Cardiac ventricle fibroblast (primary cell): ENCODE measurements around the gene GABRP. TPM values are rescaled to one million over a fixed set of nuclear protein-coding genes. Genes with fewer than 3 reads are reported as not detected.

Experiments
- total RNA-seq: library from RNA; depleted of rRNA; stranded (reverse); fragments of >200 nt; gene quantifications from 2 replicates; pipeline ENCODE4 v1.2.3, GENCODE V29; 2015

Gene GABRP, protein sequence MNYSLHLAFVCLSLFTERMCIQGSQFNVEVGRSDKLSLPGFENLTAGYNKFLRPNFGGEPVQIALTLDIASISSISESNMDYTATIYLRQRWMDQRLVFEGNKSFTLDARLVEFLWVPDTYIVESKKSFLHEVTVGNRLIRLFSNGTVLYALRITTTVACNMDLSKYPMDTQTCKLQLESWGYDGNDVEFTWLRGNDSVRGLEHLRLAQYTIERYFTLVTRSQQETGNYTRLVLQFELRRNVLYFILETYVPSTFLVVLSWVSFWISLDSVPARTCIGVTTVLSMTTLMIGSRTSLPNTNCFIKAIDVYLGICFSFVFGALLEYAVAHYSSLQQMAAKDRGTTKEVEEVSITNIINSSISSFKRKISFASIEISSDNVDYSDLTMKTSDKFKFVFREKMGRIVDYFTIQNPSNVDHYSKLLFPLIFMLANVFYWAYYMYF
- total RNA-seq = not detected in 2 replicates

DNA sequence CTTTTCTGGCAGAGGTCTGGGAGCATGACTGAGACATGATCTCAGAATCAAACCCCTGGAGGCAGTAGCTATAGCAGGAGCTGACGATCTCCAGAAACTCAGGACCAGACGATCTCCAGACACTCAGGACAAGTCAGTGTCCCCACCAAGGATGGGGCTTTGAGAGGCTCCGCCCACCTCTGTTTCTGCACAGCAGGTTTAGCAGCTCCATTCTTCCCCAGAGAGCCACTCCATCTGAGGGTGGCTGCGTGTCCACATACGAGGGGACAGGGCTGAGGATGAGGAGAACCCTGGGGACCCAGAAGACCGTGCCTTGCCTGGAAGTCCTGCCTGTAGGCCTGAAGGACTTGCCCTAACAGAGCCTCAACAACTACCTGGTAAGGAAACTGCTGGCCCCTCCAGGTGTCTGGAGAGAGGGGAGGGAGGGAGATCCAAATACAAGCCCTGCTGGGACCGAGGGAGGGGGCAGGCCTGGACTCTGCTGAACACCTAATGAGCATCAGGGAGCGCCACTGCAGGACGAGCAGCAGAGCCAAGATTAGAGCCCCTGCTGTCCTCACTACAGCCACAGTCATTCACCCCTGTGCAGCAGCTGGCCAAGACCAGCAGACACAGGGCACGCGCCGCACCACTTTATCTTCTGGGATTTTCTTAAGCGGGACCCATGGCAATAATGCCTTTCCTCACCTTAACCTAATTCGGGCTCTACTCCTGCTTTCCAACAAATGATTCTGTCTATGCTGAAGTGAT lies at the start of gene GABRP:
GABRP (plus strand) TSS at position 228 of the 750 bp plus-strand sequence. CDS start 4,891 bp downstream, outside the sequence.

DNA sequence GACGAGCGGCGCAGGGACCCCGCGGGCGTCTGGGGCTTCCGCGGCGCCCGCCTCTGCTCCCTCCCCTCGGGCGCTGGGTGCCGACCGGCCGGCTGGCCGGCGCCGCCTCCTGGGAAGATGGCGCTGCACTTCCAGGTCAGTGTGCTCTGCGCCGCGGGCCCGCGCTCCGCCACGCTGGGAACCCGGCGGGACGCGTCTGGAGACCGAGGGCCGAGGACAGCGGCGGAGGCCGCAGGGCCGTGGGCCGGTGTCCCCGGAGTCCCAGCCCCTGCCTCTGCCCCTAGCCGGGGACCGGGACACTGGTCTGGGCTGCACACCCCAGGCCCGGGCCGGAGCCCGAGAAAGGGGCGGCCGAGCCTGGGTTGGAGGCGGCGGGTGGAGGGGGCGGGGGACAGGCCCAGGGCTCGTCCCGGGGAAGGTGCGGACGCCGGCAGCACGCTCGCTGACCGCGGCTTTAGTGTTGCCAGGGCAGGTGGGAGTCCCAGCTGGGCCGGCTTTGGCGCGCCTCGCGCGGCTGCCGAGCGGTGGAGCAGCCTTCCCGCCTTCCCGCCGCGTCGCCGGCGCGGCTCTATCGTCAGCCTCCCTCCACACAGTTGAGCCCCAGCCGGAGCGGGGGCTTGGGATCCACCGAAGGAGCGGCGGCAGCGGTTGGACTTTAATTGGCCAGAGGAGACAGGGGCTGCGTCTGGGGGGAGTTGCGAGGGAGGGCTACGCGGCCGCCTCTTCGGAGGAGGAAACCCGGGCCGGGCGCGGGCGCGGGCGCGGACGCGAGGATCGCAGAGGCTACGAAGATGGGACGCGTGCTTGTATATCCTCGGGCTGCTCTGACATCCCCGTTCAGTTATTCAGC lies 78.6 kb downstream of the GABRP start, which contains the start of gene RANBP17:
RANBP17 (plus strand) TSS at position 102 of the 850 bp plus-strand sequence.

Other genes starting within 250 kb of the GABRP start
- 2.9 and 10.4 TPM in 2 replicates for gene RANBP17, start 78.3 kb downstream of the GABRP start, total RNA-seq